Measurements from ENCODE around the gene ZAP70.

The ZAP70 gene

GRCh38 chr2:97734061-97735051 lies 21.0 kb downstream of the ZAP70 start:
- DNase-seq (ENCODE audit: low spot score) = no peak

GRCh38 chr2:97735161-97735561 lies 21.8 kb downstream of the ZAP70 start:
- no peak for DNase-seq (ENCODE audit: low spot score)

- DNase-seq (ENCODE audit: low spot score) = no peak
Observed at GRCh38 chr2:97736185-97736584, 22.8 kb downstream of the ZAP70 start.

- no peak for DNase-seq (ENCODE audit: low spot score)
Observed at GRCh38 chr2:97736608-97737330, 23.4 kb downstream of the ZAP70 start.

GRCh38 chr2:97737421-97738178 lies 24.2 kb downstream of the ZAP70 start:
- DNase-seq (ENCODE audit: low spot score) = no peak

GRCh38 chr2:97738179-97739019 lies 25.0 kb downstream of the ZAP70 start:
- DNase-seq (ENCODE audit: low spot score) = no peak

- DNase-seq (ENCODE audit: low spot score) = no peak
Observed at GRCh38 chr2:97739020-97739892, 25.9 kb downstream of the ZAP70 start.

GRCh38 chr2:97739893-97740245 lies 26.5 kb downstream of the ZAP70 start:
- no peak for DNase-seq (ENCODE audit: low spot score)

GRCh38 chr2:97740590-97741182 lies 27.3 kb downstream of the ZAP70 start:
- peak; percentile 59 for DNase-seq (ENCODE audit: low spot score)

- no peak for DNase-seq (ENCODE audit: low spot score)
Observed at GRCh38 chr2:97741251-97741650, 27.9 kb downstream of the ZAP70 start.

GRCh38 chr2:97741686-97742085 lies 28.3 kb downstream of the ZAP70 start:
- DNase-seq (ENCODE audit: low spot score) = no peak

- DNase-seq (ENCODE audit: low spot score) = no peak
Observed at GRCh38 chr2:97742381-97742847, 29.0 kb downstream of the ZAP70 start.

GRCh38 chr2:97743913-97744312 lies 30.5 kb downstream of the ZAP70 start:
- no peak for DNase-seq (ENCODE audit: low spot score)

- DNase-seq (ENCODE audit: low spot score) = no peak
Observed at GRCh38 chr2:97745474-97746174, 32.2 kb downstream of the ZAP70 start.

- DNase-seq (ENCODE audit: low spot score) = no peak
Observed at GRCh38 chr2:97747285-97747684, 33.9 kb downstream of the ZAP70 start.

- DNase-seq (ENCODE audit: low spot score) = no peak
Observed at GRCh38 chr2:97747716-97748115, 34.3 kb downstream of the ZAP70 start.

GRCh38 chr2:97749581-97749980 lies 36.2 kb downstream of the ZAP70 start:
- DNase-seq (ENCODE audit: low spot score) = no peak

GRCh38 chr2:97750017-97750416 lies 36.6 kb downstream of the ZAP70 start:
- DNase-seq (ENCODE audit: low spot score) = no peak

GRCh38 chr2:97751752-97752151 lies 38.4 kb downstream of the ZAP70 start:
- no peak for DNase-seq (ENCODE audit: low spot score)

All from hepatic stellate cell (primary cell).